A549 (cell line): ENCODE results near the gene ALDH2. TPM values are rescaled to one million over a fixed set of nuclear protein-coding genes. Genes with fewer than 3 reads are reported as not detected.
A peak's percentile ranks its signal among the peaks of the same experiment; 100 is the strongest.

Source experiments
- ATAC-seq, 2 experiments: fragments of 200-7000 bp in 1 of 2; fragments of >200 bp in 1 of 2; cut with Nextera tagmentation in 1 of 2; cut with Tn5 transposase in 1 of 2; 3 replicates each; pipeline versions ENCODE4 v1.8.0 to v1.9.1; 2018 to 2020; ENCODE audit warnings: mild to moderate bottlenecking in 1 of 2, moderate library complexity in 1 of 2
- CTCF ChIA-PET: fragments of 300-600 bp; sonication (Branson Sonifier 250); formaldehyde crosslinking; extraction: SDS; loops from one replicate; lab custom pipeline; 2021; ENCODE audit warnings: antibody characterized with exemption, inconsistent platforms; lab: Yijun Ruan, JAX
- POLR2A ChIA-PET: fragments of 350-600 bp; formaldehyde crosslinking; extraction: SDS; loops from one replicate; lab custom pipeline; 2021; ENCODE audit warnings: antibody characterized with exemption, inconsistent platforms; lab: Yijun Ruan, JAX
- DNase-seq, 2 experiments: peaks; one replicate each; pipeline versions ENCODE4 v3.0.0 to v3.0.0-alpha.2; 2011 to 2016; ENCODE audit warnings: low read depth in 1 of 2, low spot score in 1 of 2
- FAIRE-seq: peaks from 2 replicates; lab custom pipeline; 2011; peaks lifted over from hg19 to GRCh38; lab: Jason Lieb, UNC
- H3K27ac ChIP-seq, 2 experiments: fragments of >200 bp; sonication (Bioruptor Twin); formaldehyde crosslinking; 3 replicates each; pipeline ENCODE4 v1.5.1; 2016 to 2017
- H3K4me1 ChIP-seq: fragments of >200 bp; sonication (Bioruptor Twin); formaldehyde crosslinking; 3 replicates; pipeline ENCODE4 v1.6.1; 2016
- H3K4me2 ChIP-seq: fragments of >200 bp; sonication (Bioruptor Twin); formaldehyde crosslinking; 3 replicates; pipeline ENCODE4 v1.6.1; 2016
- H3K4me3 ChIP-seq: fragments of >200 bp; sonication (Bioruptor Twin); formaldehyde crosslinking; 3 replicates; pipeline ENCODE4 v1.5.1; 2016
- H3K9me3 ChIP-seq: fragments of >200 bp; sonication (Bioruptor Twin); formaldehyde crosslinking; 3 replicates; pipeline ENCODE4 v1.6.1; 2016
- ATOH8 ChIP-seq: fragments of 250-450 bp; sonication (Bioruptor Pico); IDR thresholded peaks from 2 replicates; pipeline ENCODE4 v1.5.0; 2020; ENCODE audit warnings: low read depth, mild to moderate bottlenecking, moderate library complexity
- CBX2 ChIP-seq: fragments of 200-600 bp; sonication (generic); IDR thresholded peaks from 2 replicates; pipeline ENCODE4 v1.6.1; 2016; ENCODE audit warnings: low read depth, mild to moderate bottlenecking, borderline replicate concordance
- CBX8 ChIP-seq: fragments of 200-600 bp; sonication (generic); IDR thresholded peaks from 2 replicates; pipeline ENCODE4 v1.6.1; 2016
- CEBPB ChIP-seq, 2 experiments: fragments of >200 bp in 1 of 2; sonication (Bioruptor Twin) in 1 of 2; formaldehyde crosslinking in 1 of 2; IDR thresholded peaks; 2 replicates each; pipeline ENCODE4 v1.6.1; 2012 to 2016
- E2F6 ChIP-seq: IDR thresholded peaks from 2 replicates; pipeline ENCODE4 v1.6.1; 2012; ENCODE audit warnings: low read depth, borderline replicate concordance
- EHF ChIP-seq: fragments of 250-450 bp; sonication (Bioruptor Pico); IDR thresholded peaks from 2 replicates; pipeline ENCODE4 v1.5.0; 2020; ENCODE audit warnings: mild to moderate bottlenecking
- EHMT2 ChIP-seq: fragments of 200-600 bp; sonication (generic); IDR thresholded peaks from 2 replicates; pipeline ENCODE4 v1.6.1; 2016; ENCODE audit warnings: antibody characterized with exemption, low read depth, mild to moderate bottlenecking, moderate library complexity
- ELK1 ChIP-seq: fragments of 150-350 bp; IDR thresholded peaks from 2 replicates; pipeline ENCODE4 v1.6.1; 2014; ENCODE audit warnings: low read depth, mild to moderate bottlenecking, low read length
- EP300 ChIP-seq, 2 experiments: fragments of >200 bp; sonication (Bioruptor Twin); formaldehyde crosslinking; IDR thresholded peaks; 2 replicates in 1 of 2; 3 replicates in 1 of 2; pipeline ENCODE4 v1.6.1; 2016 to 2017
- ESRRA ChIP-seq: fragments of 150-350 bp; IDR thresholded peaks from 2 replicates; pipeline ENCODE4 v1.6.1; 2014; ENCODE audit warnings: mild to moderate bottlenecking, low read length, borderline replicate concordance
- FOSB ChIP-seq: fragments of 250-450 bp; sonication (Bioruptor Pico); IDR thresholded peaks from 2 replicates; pipeline ENCODE4 v1.5.0; 2020; ENCODE audit warnings: mild to moderate bottlenecking, moderate library complexity
- HEYL ChIP-seq: fragments of 250-450 bp; sonication (Bioruptor Pico); IDR thresholded peaks from 2 replicates; pipeline ENCODE4 v1.8.0; 2021; ENCODE audit warnings: mild to moderate bottlenecking, moderate library complexity
- HOXA7 ChIP-seq: fragments of 250-450 bp; sonication (Bioruptor Pico); IDR thresholded peaks from 2 replicates; pipeline ENCODE4 v1.5.0; 2020; ENCODE audit warnings: mild to moderate bottlenecking, moderate library complexity
- HOXB13 ChIP-seq: fragments of 250-450 bp; sonication (Bioruptor Pico); IDR thresholded peaks from 2 replicates; pipeline ENCODE4 v1.5.0; 2020; ENCODE audit warnings: low read depth, mild to moderate bottlenecking, moderate library complexity
- KDM1A ChIP-seq: fragments of 200-600 bp; sonication (generic); IDR thresholded peaks from 2 replicates; pipeline ENCODE4 v1.6.1; 2016; ENCODE audit warnings: low read depth, mild to moderate bottlenecking
- KDM5A ChIP-seq: fragments of 200-600 bp; sonication (generic); IDR thresholded peaks from 2 replicates; pipeline ENCODE4 v1.6.1; 2016; ENCODE audit warnings: antibody characterized with exemption, mild to moderate bottlenecking
- MAX ChIP-seq: IDR thresholded peaks from 2 replicates; pipeline ENCODE4 v1.6.1; 2012
- NPAS2 ChIP-seq: fragments of 250-450 bp; sonication (Bioruptor Pico); IDR thresholded peaks from 2 replicates; pipeline ENCODE4 v1.8.0; 2022; ENCODE audit warnings: mild to moderate bottlenecking, moderate library complexity, borderline replicate concordance
- NR3C1 ChIP-seq: fragments of >200 bp; sonication (Bioruptor Twin); formaldehyde crosslinking; IDR thresholded peaks from 3 replicates; pipeline ENCODE4 v1.6.1; 2017
- POLR2A ChIP-seq: IDR thresholded peaks from 2 replicates; pipeline ENCODE4 v1.6.1; 2012; ENCODE audit warnings: mild to moderate bottlenecking, low read length
- POLR2AphosphoS2 ChIP-seq: conservative IDR thresholded peaks from 2 replicates; pipeline ENCODE4 v1.6.1; 2012; ENCODE audit warnings: low read length, improper control_type of control experiment, inconsistent platforms
- RAD21 ChIP-seq, 2 experiments: fragments of >200 bp in 1 of 2; sonication (Bioruptor Twin) in 1 of 2; formaldehyde crosslinking in 1 of 2; IDR thresholded peaks in 1 of 2; conservative IDR thresholded peaks in 1 of 2; 2 replicates in 1 of 2; 3 replicates in 1 of 2; pipeline ENCODE4 v1.6.1; 2012 to 2018; ENCODE audit warnings: inconsistent platforms in 1 of 2
- SREBF2 ChIP-seq: fragments of 450-650 bp; IDR thresholded peaks from 2 replicates; pipeline ENCODE4 v1.6.1; 2014; ENCODE audit warnings: mild to moderate bottlenecking, moderate library complexity
- TFCP2L1 ChIP-seq: fragments of 250-450 bp; sonication (Bioruptor Pico); IDR thresholded peaks from 2 replicates; pipeline ENCODE4 v1.5.0; 2021; ENCODE audit warnings: mild to moderate bottlenecking
- USF2 ChIP-seq: fragments of 450-650 bp; IDR thresholded peaks from 2 replicates; pipeline ENCODE4 v1.6.1; 2014; ENCODE audit warnings: antibody characterized with exemption
- ZFP36 ChIP-seq: fragments of 450-650 bp; IDR thresholded peaks from 2 replicates; pipeline ENCODE4 v1.6.1; 2014; ENCODE audit warnings: borderline replicate concordance; ENCODE audit not compliant: partially characterized antibody
- WGBS: methylation state at CpG from one replicate; pipeline ENCODE4 v1.1.6; 2017; ENCODE audit errors: missing lambda C conversion rate; 5-methylcytosine and 5-hydroxymethylcytosine counted together
- polyA plus RNA-seq, 4 experiments: library from polyadenylated mRNA; depleted of rRNA in 3 of 4; stranded (reverse); fragments of >200 nt; fragmentation: RNase III in 1 of 4; extraction: RNeasy Plus Mini Kit Qiagen cat#74134 plus additional on column Dnase treatment in 1 of 4; gene quantifications; 2 replicates in 3 of 4; 3 replicates in 1 of 4; pipeline ENCODE4 v1.2.3, GENCODE V29; 2011 to 2017

The ALDH2 gene
- polyA plus RNA-seq, 2 of the 4 experiments (the other 2 are of a cell fraction): 97.5 to 123 TPM

GRCh38 chr12:111840807-111841206, 74.1 kb downstream of the ALDH2 start:
- CTCF ChIA-PET: interaction anchor here (0.9 to 2.3 kb wide), 2 partner anchors 12 to 28 kb away, joined by 3 to 7 read pairs; no protein-coding TSS in a partner anchor

GRCh38 chr12:111841236-111841749, 74.6 kb downstream of the ALDH2 start:
- ChIA-PET CTCF (interaction anchor here (0.9 to 2.3 kb wide), 4 partner anchors 13 to 1332 kb away, joined by 3 to 7 read pairs (median 4); no protein-coding TSS in a partner anchor), POLR2A (interaction anchor here (0.6 to 1.4 kb wide), 5 partner anchors 24 to 242 kb away, joined by 3 to 4 read pairs (median 3); partner anchors contain the start of genes ACAD10, ATXN2, BRAP and ERP29)
- no peaks in the 10 kb centered on the region for H3K9me3 ChIP-seq
- peaks cover 21% of the 10 kb centered on the region; the same call in 2 of the 3 replicates for H3K4me1 ChIP-seq
- peak overlapping the region; percentile 71 for H3K4me3 ChIP-seq
- FAIRE-seq: no peak
- TF ChIP-seq KDM5A (peak; percentile 48; the same call in 1 of the 2 replicates), ELK1 (no peak), NPAS2 (CRISPR knock-in tag) (no peak)
- TF ChIP-seq, all 56 proteins: peak for 1
- ATAC-seq (no peak; a peak in 1 of 6 replicates), DNase-seq (no peak)
- Histone ChIP-seq H3K27ac (peak overlapping the region; percentile 95 to 96), H3K4me2 (peak overlapping the region; percentile 97)
- WGBS: 2% methylated on average over 13 of the region's 13 CpGs

More at GRCh38 chr12:111840807-111841206, 74.1 kb downstream of the ALDH2 start:
- DNase-seq (no peak), FAIRE-seq (no peak), ATAC-seq (no peak)
- POLR2A ChIA-PET: interaction anchor here (0.9 to 1.2 kb wide), 3 partner anchors 155 to 242 kb away, joined by 3 to 4 read pairs (median 3); partner anchors contain the start of genes ACAD10, ATXN2, BRAP and ERP29
- no peak for TF ChIP-seq ESRRA
- no peak for TF ChIP-seq CBX2
- TF ChIP-seq HEYL (CRISPR knock-in tag): no peak
- no peak for TF ChIP-seq RAD21 (conservative IDR thresholded peaks at IDR 0.05 in 1 of 2, IDR thresholded peaks at IDR 0.05 in 1 of 2)
- TF ChIP-seq EHF (CRISPR knock-in tag): no peak
- TF ChIP-seq SREBF2: no peak
- no peak for TF ChIP-seq EP300 (IDR thresholded peaks at IDR 0.05)
- no peak for TF ChIP-seq HOXB13 (CRISPR knock-in tag)
- TF ChIP-seq NR3C1: no peak
- no peak for TF ChIP-seq MAX
- no peak for TF ChIP-seq HOXA7 (CRISPR knock-in tag)
- no peak for TF ChIP-seq POLR2AphosphoS2
- Histone ChIP-seq H3K27ac (peak overlapping the region; percentile 95 to 96; a peak in 5 of 6 replicates), H3K4me2 (peak overlapping the region; percentile 97), H3K9me3 (no peaks in the 10 kb centered on the region), H3K4me1 (peaks cover 21% of the 10 kb centered on the region; the same call in 2 of the 3 replicates), H3K4me3 (peak overlapping the region; percentile 71)
- WGBS: 11% methylated on average over 11 of the region's 11 CpGs

GRCh38 chr12:111841750-111842555, 75.2 kb downstream of the ALDH2 start, which contains the start of gene MAPKAPK5:
TSS of gene MAPKAPK5 (plus strand) at chr12:111842228. CDS start at chr12:111842734, 506 bp downstream.
- ChIA-PET CTCF (interaction anchor here (0.9 to 2.3 kb wide), 4 partner anchors 12 to 1332 kb away, joined by 3 to 7 read pairs (median 4); no protein-coding TSS in a partner anchor), POLR2A (interaction anchor here (0.6 to 1.4 kb wide), 4 partner anchors 25 to 171 kb away, joined by 3 to 4 read pairs (median 4); partner anchors contain the start of genes ACAD10, BRAP, ERP29 and TMEM116)
- Histone ChIP-seq H3K27ac (peak within 1 kb of the TSS; percentile 95 to 96), H3K4me3 (peak within 1 kb of the TSS; percentile 71), H3K4me1 (peaks cover 24% of the 10 kb centered on the region; the same call in 2 of the 3 replicates), H3K9me3 (no peaks in the 10 kb centered on the region), H3K4me2 (peak within 1 kb of the TSS; percentile 97)
- ATAC-seq (peak; percentile 91 to 92), DNase-seq (peak; percentile 97 to 98), FAIRE-seq (peak; percentile 78)
- under 1% methylated on average over 35 of the region's 84 CpGs for WGBS
- TF ChIP-seq USF2 (no peak), CEBPB (IDR thresholded peaks at IDR 0.05) (no peak; a peak in 1 of 4 replicates), E2F6 (no peak), ATOH8 (CRISPR knock-in tag) (no peak), ELK1 (no peak), FOSB (no peak), TFCP2L1 (CRISPR knock-in tag) (no peak), KDM1A (no peak), ZFP36 (no peak), POLR2A (peak; percentile 82), EHMT2 (no peak), POLR2AphosphoS2 (no peak), EHF (CRISPR knock-in tag) (no peak), CBX8 (no peak)
